OCI-LY3 (cell line): ENCODE data around the gene C18orf63.

Experiments used
- H2AFZ ChIP-seq: fragments of 200-600, 300-600 bp; shearing (Covaris generic); 2 replicates; pipeline ENCODE4 v1.6.0; 2014; ENCODE audit warnings: antibody characterized with exemption, low read depth, low read length
- H3K27ac ChIP-seq: fragments of 200-600, 300-600 bp; sonication (generic); 2 replicates; pipeline ENCODE4 v1.5.1; 2014; ENCODE audit warnings: mild to moderate bottlenecking, low read length, moderate library complexity, mixed read lengths
- H3K27me3 ChIP-seq: fragments of 200-600, 300-600 bp; sonication (generic); 2 replicates; pipeline ENCODE4 v1.6.1; 2014; ENCODE audit warnings: low read depth, low read length, mixed read lengths
- H3K36me3 ChIP-seq: fragments of 200-600, 300-600 bp; sonication (generic); replicated peaks from 2 replicates; pipeline ENCODE3; 2014; ENCODE audit warnings: low read depth, low read length, mixed read lengths
- H3K4me1 ChIP-seq: fragments of 300-600, 200-600 bp; sonication (generic); 2 replicates; pipeline ENCODE4 v1.6.1; 2014; ENCODE audit warnings: low read length, mixed read lengths
- H3K4me2 ChIP-seq: fragments of 200-600, 300-600 bp; sonication (generic); 2 replicates; pipeline ENCODE4 v1.6.1; 2014; ENCODE audit warnings: low read length, mixed read lengths
- H3K4me3 ChIP-seq: fragments of 300-600, 200-600 bp; sonication (generic); 2 replicates; pipeline ENCODE4 v1.5.1; 2014; ENCODE audit warnings: antibody characterized with exemption, mild to moderate bottlenecking, low read length, moderate library complexity
- H3K79me2 ChIP-seq: fragments of 300-600, 200-600 bp; shearing (Covaris generic); 2 replicates; pipeline ENCODE4 v1.6.1; 2014; ENCODE audit warnings: mild to moderate bottlenecking, low read length, mixed read lengths
- H3K9ac ChIP-seq: fragments of 300-600, 200-600 bp; shearing (Covaris generic); 2 replicates; pipeline ENCODE4 v1.6.0; 2014; ENCODE audit warnings: mild to moderate bottlenecking, low read length, moderate library complexity
- H3K9me3 ChIP-seq: fragments of 200-600, 300-600 bp; shearing (Covaris generic); 2 replicates; pipeline ENCODE4 v1.6.1; 2014; ENCODE audit warnings: low read length, mixed read lengths; ENCODE audit not compliant: insufficient read depth
- H4K20me1 ChIP-seq: fragments of 200-600, 300-600 bp; sonication (generic); 2 replicates; pipeline ENCODE4 v1.6.1; 2016; ENCODE audit warnings: low read length, mixed read lengths; ENCODE audit not compliant: insufficient read depth
- EZH2phosphoT487 ChIP-seq: fragments of 200-600 bp; shearing (Covaris generic); IDR thresholded peaks from 2 replicates; pipeline ENCODE4 v1.6.1; 2018; ENCODE audit warnings: antibody characterized with exemption, mixed run types, low read depth
- TF ChIP-seq, protein P1 (sequence below): fragments of 200-600, 300-600 bp; sonication (generic); IDR thresholded peaks from 2 replicates; pipeline ENCODE4 v1.5.1; 2014; ENCODE audit warnings: antibody characterized with exemption, low read length, low read depth

C18orf63 gene

DNA sequence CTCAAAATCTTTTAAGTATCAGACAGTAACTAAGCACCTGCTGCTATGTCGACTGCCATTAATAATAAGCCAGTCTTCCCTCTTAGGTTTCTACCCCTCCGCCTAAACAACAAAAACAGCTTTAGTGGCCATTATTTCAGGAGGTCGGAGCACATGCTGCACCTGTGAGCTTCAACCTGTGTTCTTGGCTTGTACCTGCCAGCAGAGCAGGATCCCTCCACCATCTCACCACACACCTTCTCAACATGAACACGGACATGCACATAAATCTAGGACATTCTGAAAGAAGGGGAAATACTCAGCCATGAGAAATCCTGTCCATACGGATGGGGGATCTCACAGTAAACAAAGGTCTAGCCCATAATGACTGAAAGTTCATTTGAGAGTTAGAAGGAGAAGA, 27.6 kb upstream of the C18orf63 start:
- no peak for TF ChIP-seq EZH2phosphoT487
- TF ChIP-seq, protein P1, sequence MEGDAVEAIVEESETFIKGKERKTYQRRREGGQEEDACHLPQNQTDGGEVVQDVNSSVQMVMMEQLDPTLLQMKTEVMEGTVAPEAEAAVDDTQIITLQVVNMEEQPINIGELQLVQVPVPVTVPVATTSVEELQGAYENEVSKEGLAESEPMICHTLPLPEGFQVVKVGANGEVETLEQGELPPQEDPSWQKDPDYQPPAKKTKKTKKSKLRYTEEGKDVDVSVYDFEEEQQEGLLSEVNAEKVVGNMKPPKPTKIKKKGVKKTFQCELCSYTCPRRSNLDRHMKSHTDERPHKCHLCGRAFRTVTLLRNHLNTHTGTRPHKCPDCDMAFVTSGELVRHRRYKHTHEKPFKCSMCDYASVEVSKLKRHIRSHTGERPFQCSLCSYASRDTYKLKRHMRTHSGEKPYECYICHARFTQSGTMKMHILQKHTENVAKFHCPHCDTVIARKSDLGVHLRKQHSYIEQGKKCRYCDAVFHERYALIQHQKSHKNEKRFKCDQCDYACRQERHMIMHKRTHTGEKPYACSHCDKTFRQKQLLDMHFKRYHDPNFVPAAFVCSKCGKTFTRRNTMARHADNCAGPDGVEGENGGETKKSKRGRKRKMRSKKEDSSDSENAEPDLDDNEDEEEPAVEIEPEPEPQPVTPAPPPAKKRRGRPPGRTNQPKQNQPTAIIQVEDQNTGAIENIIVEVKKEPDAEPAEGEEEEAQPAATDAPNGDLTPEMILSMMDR: no peak
- H3K4me2 ChIP-seq: no peak overlapping the region

DNA sequence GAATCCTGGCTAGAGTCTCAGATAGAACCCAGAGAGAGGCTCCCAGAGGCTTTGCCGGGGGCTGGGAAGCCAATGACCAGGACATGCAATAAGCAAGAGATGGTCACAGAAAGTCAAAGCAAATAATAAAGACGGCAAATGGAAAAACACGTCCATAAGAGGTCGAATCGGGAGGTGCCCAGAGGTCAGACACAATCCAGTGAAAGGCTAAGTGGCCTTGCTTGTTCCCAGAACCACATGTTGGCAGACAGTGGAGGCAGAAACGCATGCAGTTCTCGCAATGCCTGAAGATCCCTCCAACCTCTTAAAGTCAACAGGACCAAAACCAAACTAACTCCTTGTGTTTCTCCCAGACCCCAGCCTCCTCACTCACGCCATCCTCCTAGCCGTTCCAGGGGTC, 26.9 kb upstream of the C18orf63 start:
- Histone ChIP-seq H3K4me2 (no peak overlapping the region), H3K79me2 (peaks cover 65% of the 10 kb centered on the region)

More for the DNA sequence above, 27.6 kb upstream of the C18orf63 start:
- H4K20me1 ChIP-seq: peaks cover 16% of the 10 kb centered on the region
- H3K27me3 ChIP-seq: no peaks in the 10 kb centered on the region
- H3K36me3 ChIP-seq: peaks cover 6% of the 10 kb centered on the region
- no peak overlapping the region for H3K27ac ChIP-seq
- no peak overlapping the region for H2AFZ ChIP-seq
- H3K79me2 ChIP-seq: peaks cover 72% of the 10 kb centered on the region
- 0 out of 2 replicates have a peak, but pooled peaks cover 6% of the 10 kb centered on the region for H3K9me3 ChIP-seq
- peaks cover 17% of the 10 kb centered on the region for H3K4me1 ChIP-seq
- H3K9ac ChIP-seq: no peak overlapping the region
- no peak overlapping the region for H3K4me3 ChIP-seq

DNA sequence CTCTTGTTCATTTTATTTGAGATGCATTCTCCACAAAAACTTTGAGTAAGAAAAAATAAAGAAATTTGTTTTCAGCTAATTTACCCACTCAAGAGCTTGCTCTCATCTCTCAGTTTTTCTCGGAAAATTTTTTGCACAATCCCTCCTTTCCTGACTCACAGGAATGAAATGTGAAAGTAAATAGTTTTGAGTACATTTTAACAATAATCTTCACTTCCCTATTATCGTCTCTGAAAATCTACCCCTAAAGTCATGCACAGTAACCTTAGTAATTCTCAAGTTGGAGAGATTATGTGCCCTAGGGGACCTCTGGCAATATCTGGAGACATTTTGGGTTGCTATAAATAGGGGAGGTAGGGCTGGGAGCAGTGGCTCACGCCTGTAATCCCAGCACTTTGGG, 26.5 kb upstream of the C18orf63 start:
- Histone ChIP-seq H3K27ac (no peak overlapping the region), H3K4me3 (no peak overlapping the region), H3K4me2 (no peak overlapping the region), H3K36me3 (peaks cover 6% of the 10 kb centered on the region), H2AFZ (no peak overlapping the region), H3K79me2 (peaks cover 63% of the 10 kb centered on the region), H4K20me1 (peaks cover 10% of the 10 kb centered on the region; the same call in 1 of the 2 replicates), H3K9ac (no peak overlapping the region), H3K9me3 (0 out of 2 replicates have a peak, but pooled peaks cover 6% of the 10 kb centered on the region), H3K27me3 (no peaks in the 10 kb centered on the region), H3K4me1 (peaks cover 17% of the 10 kb centered on the region)
- TF ChIP-seq EZH2phosphoT487: no peak
- TF ChIP-seq, protein P1: no peak

More for the DNA sequence above, 26.9 kb upstream of the C18orf63 start:
- no peak overlapping the region for H3K4me3 ChIP-seq
- peaks cover 6% of the 10 kb centered on the region for H3K36me3 ChIP-seq
- no peak overlapping the region for H3K27ac ChIP-seq
- H2AFZ ChIP-seq: no peak overlapping the region
- H3K27me3 ChIP-seq: no peaks in the 10 kb centered on the region
- H3K9ac ChIP-seq: no peak overlapping the region
- peaks cover 10% of the 10 kb centered on the region; the same call in 1 of the 2 replicates for H4K20me1 ChIP-seq
- H3K9me3 ChIP-seq: 0 out of 2 replicates have a peak, but pooled peaks cover 6% of the 10 kb centered on the region
- TF ChIP-seq EZH2phosphoT487: no peak
- TF ChIP-seq, protein P1: no peak
- peaks cover 17% of the 10 kb centered on the region for H3K4me1 ChIP-seq

DNA sequence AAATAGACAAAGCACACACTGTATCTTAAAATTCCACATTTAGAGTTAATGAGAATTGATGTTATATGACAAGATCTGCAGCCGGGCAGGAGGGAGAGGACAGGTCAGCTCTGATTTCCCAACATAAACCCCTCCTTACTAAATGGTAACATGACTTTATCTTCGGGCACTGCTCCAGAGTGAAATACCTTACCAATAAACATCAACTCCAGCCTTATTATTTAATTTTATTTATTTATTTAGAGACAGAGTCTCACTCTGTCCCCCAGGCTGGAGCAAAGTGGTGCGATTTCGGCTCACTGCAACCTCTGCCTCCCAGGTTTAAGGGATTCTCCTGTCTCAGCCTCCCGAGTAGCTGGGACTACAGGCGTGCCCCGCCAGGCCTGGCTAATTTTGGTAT, 25.6 kb upstream of the C18orf63 start:
- Histone ChIP-seq H3K9me3 (0 out of 2 replicates have a peak, but pooled peaks cover 6% of the 10 kb centered on the region), H2AFZ (no peak overlapping the region), H3K79me2 (peaks cover 54% of the 10 kb centered on the region), H3K4me3 (no peak overlapping the region), H4K20me1 (peaks cover 10% of the 10 kb centered on the region; the same call in 1 of the 2 replicates), H3K36me3 (peaks cover 6% of the 10 kb centered on the region), H3K27me3 (no peaks in the 10 kb centered on the region), H3K4me2 (no peak overlapping the region), H3K27ac (no peak overlapping the region), H3K9ac (no peak overlapping the region), H3K4me1 (peaks cover 17% of the 10 kb centered on the region)
- TF ChIP-seq EZH2phosphoT487: no peak
- TF ChIP-seq, protein P1: no peak
